Stimulated activated CD4-positive, alpha-beta T cell treated with anti-CD3 and anti-CD28 coated beads, Interleukin-12 subunit alpha, Interleukin-12 subunit beta, amount 100 ng/mL, for 4 hours (primary cell): Measurements from ENCODE around the gene ADTRP.
"Not testable (repeated sequence)": the region's sequence is repeated elsewhere in the genome, so short reads cannot be mapped to it uniquely, and the experiment has no call there.

Experiments
- DNase-seq: peaks from one replicate; pipeline ENCODE4 v3.0.0-alpha.2; 2020

Gene ADTRP

DNA sequence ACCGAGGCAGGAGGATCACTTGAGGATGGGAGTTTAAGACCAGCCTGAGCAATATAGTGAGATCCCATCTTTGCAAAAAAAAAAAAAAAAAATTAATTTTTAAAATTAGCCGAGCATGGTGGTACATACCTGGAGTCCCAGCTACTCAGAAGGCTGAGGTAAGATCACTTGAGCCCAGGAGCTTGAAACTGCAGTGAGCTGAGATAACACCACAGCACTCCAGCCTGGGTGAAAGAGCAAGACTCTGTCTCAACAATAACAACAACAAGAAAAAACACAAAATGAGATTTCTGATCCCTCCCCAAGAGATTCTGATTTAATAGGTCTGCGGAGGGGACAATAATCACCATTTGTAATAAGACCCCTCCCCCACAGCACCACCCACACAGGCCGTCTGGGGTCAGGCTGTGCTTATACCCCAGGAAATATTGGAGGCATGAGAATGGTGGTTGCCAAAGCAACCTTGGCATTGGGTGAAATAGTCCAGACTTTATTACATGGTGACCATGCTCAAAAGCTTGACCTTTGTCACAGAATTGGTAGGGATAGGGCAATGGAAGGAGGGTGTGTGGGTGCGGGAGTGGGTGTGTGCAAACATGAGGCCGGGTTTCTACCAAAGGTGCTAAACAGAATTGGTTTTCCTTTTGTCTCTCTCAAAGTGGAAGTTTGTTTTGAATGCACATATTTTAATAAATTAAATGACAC is 24.4 kb upstream of the ADTRP start:
- no peak for DNase-seq

DNA sequence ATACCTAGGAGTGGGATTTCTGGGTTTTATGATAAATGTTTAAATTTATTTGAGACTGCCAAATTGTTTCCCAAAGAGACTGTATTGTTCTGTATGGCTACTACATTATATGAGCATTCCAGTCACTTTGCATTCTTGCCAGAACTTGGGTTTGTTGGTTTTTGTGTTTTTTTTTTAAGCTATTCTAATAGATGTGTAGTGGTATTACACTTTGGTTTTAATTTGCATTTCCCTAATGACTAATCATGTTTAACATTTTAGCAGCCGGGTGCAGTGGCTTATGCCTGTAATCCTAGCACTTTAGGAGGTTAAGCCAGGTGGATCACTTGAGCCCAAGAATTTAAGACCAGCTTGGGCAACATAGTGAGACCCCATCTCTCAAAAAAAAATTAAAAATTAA is 21.9 kb upstream of the ADTRP start:
- DNase-seq, result not testable (repeated sequence)

- no peak for DNase-seq
These were observed 19.9 kb upstream of the ADTRP start for GRCh38 chr6:11798538-11798937.

- DNase-seq, result no peak
These were observed 19.5 kb upstream of the ADTRP start for GRCh38 chr6:11798096-11798495.

DNA sequence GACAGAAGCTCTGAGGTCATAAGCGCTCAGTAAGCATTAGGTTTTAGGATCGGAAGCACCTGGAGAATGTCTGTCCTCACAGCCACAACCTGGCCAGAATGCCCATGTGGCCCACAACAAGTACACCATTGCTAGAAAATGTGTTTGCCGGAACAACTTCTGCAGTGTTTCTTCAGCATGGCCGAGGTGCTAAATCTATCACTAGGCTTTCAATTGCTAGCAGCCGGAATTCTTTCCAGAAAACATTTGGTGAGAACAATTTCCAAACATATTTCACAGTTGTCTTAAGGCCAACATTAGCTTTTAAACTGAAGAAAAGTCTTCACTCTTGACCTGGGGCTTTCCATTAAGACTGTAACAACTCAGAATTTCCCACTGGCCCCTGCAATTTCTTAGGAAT is 18.2 kb upstream of the ADTRP start:
- DNase-seq, result no peak

- DNase-seq, result no peak
These were observed 16.8 kb upstream of the ADTRP start for GRCh38 chr6:11795403-11795802.

DNA sequence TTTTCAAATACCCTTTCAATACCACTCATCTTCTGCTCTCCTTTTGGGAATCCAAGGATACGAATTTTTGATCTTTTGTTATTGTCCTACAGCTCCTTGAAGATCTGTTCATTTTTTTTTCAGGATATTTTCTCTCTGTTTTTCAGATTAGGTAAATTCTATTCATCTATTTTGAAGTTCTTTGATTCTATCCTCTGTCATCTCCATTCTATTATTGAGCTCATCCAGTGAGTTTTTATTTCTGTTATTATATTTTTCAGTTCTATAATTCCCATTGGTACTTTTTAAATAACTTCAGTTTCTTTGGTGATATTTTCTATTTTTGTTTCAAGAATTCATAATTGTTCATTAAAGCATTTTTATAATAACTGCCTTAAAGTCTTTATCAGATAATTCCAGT is 14.7 kb upstream of the ADTRP start:
- no peak for DNase-seq

GRCh38 chr6:11791354-11792107 is 12.9 kb upstream of the ADTRP start:
- no peak for DNase-seq

GRCh38 chr6:11789744-11790143 is 11.1 kb upstream of the ADTRP start:
- no peak for DNase-seq

DNA sequence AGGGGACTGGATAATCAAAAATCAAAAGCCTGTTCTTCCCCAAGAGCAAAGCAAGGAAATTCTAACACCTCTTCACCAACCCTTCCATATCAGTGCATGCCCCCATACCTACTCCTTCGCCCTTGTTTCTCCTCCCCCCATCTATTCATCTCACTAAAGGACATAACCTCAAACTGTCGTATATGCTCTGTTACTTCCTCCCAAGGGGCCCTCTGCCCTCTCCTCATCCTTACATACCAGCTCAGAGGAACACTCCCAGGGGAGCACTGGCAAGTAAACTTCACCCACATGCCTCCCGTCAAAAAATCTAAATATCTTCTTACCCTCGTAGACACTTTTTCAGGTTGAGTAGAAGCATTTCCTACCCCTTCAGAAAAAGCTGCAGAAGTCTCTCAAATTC is 9.4 kb upstream of the ADTRP start:
- DNase-seq, result no peak

- no peak for DNase-seq
These were observed 7.4 kb upstream of the ADTRP start for GRCh38 chr6:11785774-11786579.

GRCh38 chr6:11785415-11785773 is 6.8 kb upstream of the ADTRP start:
- no peak for DNase-seq

GRCh38 chr6:11784341-11784740 is 5.7 kb upstream of the ADTRP start:
- DNase-seq, result no peak

DNA sequence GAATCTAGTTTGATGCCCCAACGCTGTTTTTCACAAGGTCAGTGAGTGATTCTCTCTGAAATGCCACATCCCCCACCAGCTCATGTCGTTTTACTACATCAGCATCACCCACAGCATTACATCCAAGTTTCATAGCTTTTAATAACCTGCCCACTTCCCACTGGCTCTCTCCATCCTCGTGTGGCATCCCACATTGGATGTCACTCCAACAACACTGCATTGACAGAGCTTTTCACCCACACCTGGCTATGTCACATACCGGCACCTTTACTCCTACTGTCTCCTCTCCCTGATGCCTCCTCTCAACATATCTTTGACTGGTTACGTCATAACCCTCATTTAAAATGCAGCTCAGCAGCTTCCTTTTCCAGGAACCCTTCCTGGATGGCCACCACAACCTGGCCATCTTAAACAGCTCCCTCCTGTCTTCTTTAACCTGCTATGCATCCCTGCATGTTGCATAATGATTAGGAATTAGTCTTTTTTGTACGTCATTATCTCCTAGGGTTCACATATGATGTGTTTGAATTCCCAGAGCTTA is 5.0 kb upstream of the ADTRP start:
- DNase-seq, result no peak

DNA sequence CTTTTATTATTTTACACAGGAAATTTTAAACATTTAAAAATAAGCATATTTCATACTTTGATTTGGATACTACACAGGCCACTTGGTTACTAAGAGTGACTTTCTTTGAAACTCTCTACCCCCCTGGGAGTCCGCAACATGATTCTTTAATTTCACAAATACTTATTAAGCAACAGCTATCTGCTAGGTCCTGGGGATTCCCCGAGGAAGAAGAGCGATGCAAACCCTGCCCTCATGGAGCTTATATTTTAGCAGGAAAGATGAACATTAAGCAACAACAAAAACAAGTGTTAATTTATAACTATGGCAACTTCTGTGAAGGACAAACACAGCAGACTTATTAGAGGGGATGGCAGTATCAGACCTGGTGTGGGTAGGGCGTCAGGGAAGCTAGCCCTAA is 3.9 kb upstream of the ADTRP start:
- no peak for DNase-seq

DNA sequence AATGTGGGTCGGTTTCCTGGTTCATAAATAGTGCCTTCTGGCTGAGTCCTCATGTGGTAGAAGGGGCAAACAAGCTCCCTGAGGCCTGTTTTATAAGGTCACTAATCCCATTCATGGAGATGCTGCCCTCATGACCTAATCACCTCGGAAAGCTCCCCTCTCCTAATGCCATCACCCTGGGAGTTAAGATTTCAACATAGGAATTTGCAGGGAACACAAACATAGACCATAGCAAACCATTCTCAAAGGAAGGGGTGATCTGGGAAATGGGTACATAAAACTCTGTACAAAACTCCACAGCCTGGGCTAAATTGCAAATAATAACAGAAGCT is 1.5 kb upstream of the ADTRP start:
- DNase-seq, result no peak

GRCh38 chr6:11779329-11780096 is 910 bp upstream of the ADTRP start:
- DNase-seq, result no peak

- no peak for DNase-seq
These were observed 567 bp downstream of the ADTRP start for GRCh38 chr6:11778036-11778435.

GRCh38 chr6:11775791-11776409 is 2.7 kb downstream of the ADTRP start:
- DNase-seq, result no peak

DNA sequence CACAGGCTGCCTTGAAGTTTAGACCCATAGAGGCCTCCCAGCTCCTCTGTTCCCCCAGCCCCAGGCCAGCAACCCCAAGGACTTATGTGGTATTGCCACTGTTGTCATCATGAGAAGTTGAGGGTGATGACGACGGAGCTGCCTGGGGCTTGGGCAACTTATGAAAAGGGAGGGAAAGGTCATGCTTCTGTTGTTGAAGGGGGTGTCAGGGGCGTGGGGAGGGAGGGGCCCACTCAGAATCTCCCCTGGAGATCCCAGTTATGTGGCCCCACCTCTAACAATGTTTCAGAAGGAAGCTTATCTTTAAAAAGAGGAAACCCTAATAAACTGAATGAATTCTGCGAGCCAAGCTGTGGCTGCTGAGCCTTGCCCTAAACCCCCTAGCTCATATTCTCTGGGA is 4.2 kb downstream of the ADTRP start:
- no peak for DNase-seq

DNA sequence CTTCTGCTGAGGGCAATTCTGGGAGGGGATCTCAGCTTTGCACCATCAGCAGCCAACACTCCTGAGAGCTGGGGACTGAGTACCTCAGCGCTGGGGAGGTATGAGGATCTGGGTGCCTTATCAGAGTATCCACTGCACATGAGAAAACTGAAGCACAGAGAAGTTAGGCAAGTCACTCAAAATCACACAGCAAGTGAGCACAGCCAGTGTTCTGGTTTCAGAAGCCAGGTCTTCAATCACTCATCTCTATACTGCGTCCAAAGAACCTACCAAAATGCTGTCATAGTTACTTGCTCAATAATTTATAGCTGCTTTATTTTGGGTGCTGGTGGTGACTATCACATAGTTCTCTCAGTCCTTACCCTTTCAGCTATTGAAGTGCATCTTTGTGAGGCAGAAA is 5.0 kb downstream of the ADTRP start:
- DNase-seq, result no peak

DNA sequence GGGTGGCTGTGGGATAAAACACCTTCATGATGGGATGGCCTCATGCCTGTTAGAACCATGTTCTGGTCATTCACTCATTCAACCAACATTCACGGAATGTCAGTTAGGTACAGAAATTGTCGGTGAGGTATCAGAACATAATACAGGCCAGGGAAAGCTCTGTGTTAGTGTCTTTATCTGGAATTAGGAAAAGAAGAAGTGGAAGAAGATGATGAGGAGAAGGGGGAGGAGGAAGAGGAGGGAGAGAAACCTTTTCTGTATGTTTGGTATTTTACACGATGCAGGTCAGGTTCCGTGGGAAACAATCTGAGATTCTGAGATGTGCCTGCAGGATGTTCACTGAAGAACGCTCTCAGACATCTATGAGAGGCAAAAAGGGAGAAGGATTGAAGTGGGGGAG is 5.6 kb downstream of the ADTRP start:
- no peak for DNase-seq
